Measurements from ENCODE around the gene IQCK.

GRCh38 chr16:19710191-19710908 lies 7.7 kb upstream of the IQCK start:
- TF ChIP-seq, protein P1, sequence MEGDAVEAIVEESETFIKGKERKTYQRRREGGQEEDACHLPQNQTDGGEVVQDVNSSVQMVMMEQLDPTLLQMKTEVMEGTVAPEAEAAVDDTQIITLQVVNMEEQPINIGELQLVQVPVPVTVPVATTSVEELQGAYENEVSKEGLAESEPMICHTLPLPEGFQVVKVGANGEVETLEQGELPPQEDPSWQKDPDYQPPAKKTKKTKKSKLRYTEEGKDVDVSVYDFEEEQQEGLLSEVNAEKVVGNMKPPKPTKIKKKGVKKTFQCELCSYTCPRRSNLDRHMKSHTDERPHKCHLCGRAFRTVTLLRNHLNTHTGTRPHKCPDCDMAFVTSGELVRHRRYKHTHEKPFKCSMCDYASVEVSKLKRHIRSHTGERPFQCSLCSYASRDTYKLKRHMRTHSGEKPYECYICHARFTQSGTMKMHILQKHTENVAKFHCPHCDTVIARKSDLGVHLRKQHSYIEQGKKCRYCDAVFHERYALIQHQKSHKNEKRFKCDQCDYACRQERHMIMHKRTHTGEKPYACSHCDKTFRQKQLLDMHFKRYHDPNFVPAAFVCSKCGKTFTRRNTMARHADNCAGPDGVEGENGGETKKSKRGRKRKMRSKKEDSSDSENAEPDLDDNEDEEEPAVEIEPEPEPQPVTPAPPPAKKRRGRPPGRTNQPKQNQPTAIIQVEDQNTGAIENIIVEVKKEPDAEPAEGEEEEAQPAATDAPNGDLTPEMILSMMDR (IDR thresholded peaks at IDR 0.05) = no peak
- TF ChIP-seq POLR2A (IDR thresholded peaks at IDR 0.05) = no peak

Data from testis (tissue), 2 donors.